Type B pancreatic cell (in vitro differentiated cells): ENCODE measurements around the gene PHC2. TPM values are rescaled to one million over a fixed set of nuclear protein-coding genes. Genes with fewer than 3 reads are reported as not detected.

Experiments used
- DNase-seq: peaks from one replicate; pipeline ENCODE4 v3.0.0; 2021; ENCODE audit warnings: mixed read lengths; ENCODE audit not compliant: unreplicated experiment; ENCODE audit errors: extremely low spot score
- H3K27ac Mint-ChIP-seq: 2 replicates; pipeline ENCODE4 v1.8.0; 2021; ENCODE audit warnings: mild to moderate bottlenecking, mixed read lengths
- H3K27me3 Mint-ChIP-seq: 2 replicates; pipeline ENCODE4 v1.8.0; 2021; ENCODE audit warnings: mixed read lengths
- H3K36me3 Mint-ChIP-seq: 2 replicates; pipeline ENCODE4 v1.8.0; 2021; ENCODE audit warnings: mixed read lengths
- H3K4me1 Mint-ChIP-seq: one replicate; pipeline ENCODE4 v1.8.0; 2021; ENCODE audit warnings: mixed read lengths; ENCODE audit not compliant: unreplicated experiment
- H3K4me3 Mint-ChIP-seq: 2 replicates; pipeline ENCODE4 v1.8.0; 2021; ENCODE audit warnings: mild to moderate bottlenecking, mixed read lengths
- H3K9me3 Mint-ChIP-seq: 2 replicates; pipeline ENCODE4 v1.8.0; 2021; ENCODE audit warnings: mixed read lengths
- total RNA-seq: library from RNA; stranded (reverse); gene quantifications from 2 replicates; pipeline ENCODE4 v1.2.1, GENCODE V29; 2021; ENCODE audit warnings: low replicate concordance
- TF ChIP-seq, protein P1 (sequence below): fragments of 200-600 bp; sonication (generic); conservative IDR thresholded peaks from 2 replicates; pipeline ENCODE4 v1.5.0; 2021; ENCODE audit warnings: antibody characterized with exemption, mild to moderate bottlenecking

PHC2 gene
- total RNA-seq, 1 donor from 2014 or later = 106 TPM

DNA sequence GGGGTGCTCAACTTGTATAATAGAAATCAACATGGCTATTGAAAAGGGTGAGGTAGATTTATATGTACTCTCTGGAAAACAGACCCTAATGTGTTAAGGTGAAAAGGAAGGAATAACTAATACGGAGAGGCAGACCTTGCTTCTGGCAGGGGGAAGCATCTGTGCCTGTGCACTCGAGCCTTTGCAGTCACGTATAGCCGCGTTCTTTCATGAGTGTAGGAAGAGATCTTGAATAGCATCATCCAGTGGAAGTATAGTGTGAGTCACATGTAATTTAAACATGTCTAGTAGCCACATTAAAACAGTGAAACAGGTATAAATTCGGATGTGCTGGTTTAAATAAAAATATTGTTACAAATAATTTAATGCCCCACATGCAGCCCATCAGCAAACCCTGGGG is 112.9 kb downstream of the PHC2 start:
- TF ChIP-seq, protein P1, sequence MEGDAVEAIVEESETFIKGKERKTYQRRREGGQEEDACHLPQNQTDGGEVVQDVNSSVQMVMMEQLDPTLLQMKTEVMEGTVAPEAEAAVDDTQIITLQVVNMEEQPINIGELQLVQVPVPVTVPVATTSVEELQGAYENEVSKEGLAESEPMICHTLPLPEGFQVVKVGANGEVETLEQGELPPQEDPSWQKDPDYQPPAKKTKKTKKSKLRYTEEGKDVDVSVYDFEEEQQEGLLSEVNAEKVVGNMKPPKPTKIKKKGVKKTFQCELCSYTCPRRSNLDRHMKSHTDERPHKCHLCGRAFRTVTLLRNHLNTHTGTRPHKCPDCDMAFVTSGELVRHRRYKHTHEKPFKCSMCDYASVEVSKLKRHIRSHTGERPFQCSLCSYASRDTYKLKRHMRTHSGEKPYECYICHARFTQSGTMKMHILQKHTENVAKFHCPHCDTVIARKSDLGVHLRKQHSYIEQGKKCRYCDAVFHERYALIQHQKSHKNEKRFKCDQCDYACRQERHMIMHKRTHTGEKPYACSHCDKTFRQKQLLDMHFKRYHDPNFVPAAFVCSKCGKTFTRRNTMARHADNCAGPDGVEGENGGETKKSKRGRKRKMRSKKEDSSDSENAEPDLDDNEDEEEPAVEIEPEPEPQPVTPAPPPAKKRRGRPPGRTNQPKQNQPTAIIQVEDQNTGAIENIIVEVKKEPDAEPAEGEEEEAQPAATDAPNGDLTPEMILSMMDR = no peak
- H3K27ac Mint-ChIP-seq = no peak overlapping the region
- H3K9me3 Mint-ChIP-seq = no peaks in the 10 kb centered on the region
- peaks cover 14% of the 10 kb centered on the region for H3K4me1 Mint-ChIP-seq
- no peak for DNase-seq
- H3K36me3 Mint-ChIP-seq = peaks cover 2% of the 10 kb centered on the region
- no peak overlapping the region for H3K4me3 Mint-ChIP-seq
- no peaks in the 10 kb centered on the region for H3K27me3 Mint-ChIP-seq

DNA sequence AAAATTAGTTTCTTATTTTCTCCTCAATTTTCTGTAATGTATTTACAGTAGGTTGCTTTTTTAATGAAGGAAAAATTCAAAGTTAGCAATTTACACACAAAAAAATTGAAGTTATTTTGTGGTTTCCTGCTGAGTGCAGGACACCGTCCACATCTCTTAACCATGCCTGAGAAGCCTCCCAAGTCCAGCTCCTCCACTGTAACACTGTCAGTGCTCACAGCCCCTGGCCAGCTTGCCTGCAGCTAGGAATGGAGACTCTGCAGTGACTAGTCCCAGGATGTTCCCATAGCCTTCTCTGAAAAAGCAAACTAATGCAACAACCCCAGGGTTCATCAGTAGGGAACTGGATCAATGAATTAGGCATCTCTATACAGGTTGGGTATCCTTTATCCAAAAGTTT is 113.5 kb downstream of the PHC2 start:
- no peak overlapping the region for H3K4me3 Mint-ChIP-seq

DNA sequence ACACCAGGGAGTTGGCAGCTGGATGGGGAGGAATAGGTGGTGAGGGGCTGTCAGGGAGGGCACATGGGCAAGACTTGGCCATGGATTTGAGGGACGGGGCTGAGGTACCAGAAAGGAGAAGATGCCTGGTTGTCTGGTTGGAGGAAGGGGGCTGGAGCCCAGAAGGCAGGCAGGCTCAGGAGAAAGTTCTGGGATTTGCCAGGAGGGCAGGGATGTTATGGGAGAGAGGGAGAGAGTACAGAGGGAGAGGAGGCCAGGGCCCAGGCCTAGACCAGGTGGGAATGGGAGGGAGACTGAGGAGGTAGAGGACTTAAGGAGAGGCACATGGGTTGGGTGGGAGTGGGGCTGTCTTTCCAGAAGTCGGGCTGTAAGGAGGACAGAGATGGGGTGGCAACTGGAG is 114.3 kb downstream of the PHC2 start:
- Mint-ChIP-seq H3K9me3 (no peaks in the 10 kb centered on the region), H3K36me3 (no peaks in the 10 kb centered on the region), H3K4me1 (peaks cover 14% of the 10 kb centered on the region), H3K27me3 (no peaks in the 10 kb centered on the region), H3K27ac (no peak overlapping the region), H3K4me3 (no peak overlapping the region)
- TF ChIP-seq, protein P1 = no peak
- no peak for DNase-seq

More for the DNA sequence above, 113.5 kb downstream of the PHC2 start:
- H3K27me3 Mint-ChIP-seq = no peaks in the 10 kb centered on the region
- no peak overlapping the region for H3K27ac Mint-ChIP-seq
- no peak for DNase-seq
- no peaks in the 10 kb centered on the region for H3K9me3 Mint-ChIP-seq
- TF ChIP-seq, protein P1 = no peak
- peaks cover 14% of the 10 kb centered on the region for H3K4me1 Mint-ChIP-seq
- H3K36me3 Mint-ChIP-seq = no peaks in the 10 kb centered on the region

DNA sequence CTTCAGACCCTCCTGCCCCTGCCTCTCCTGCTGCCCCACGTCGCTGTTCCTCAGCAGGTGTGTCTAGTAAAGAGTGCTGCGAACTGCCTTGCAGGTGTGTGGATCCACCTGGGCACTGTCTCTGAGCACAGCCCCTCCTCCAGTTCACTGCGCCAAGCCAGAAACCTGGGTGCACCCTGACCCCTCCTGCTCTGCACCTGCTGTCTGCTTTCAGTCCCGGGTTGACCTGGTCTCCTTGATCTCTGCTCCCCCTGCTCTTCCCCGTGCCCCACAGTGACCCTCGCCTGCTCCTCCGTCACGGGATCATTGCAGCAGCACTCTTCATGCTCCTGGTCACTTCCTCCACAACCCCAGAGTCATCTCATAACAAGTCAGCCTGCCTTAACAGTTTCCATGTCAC is 116.5 kb downstream of the PHC2 start:
- H3K4me3 Mint-ChIP-seq = no peak overlapping the region
- H3K27ac Mint-ChIP-seq = no peak overlapping the region
- no peaks in the 10 kb centered on the region for H3K27me3 Mint-ChIP-seq
- DNase-seq = no peak
- H3K9me3 Mint-ChIP-seq = no peaks in the 10 kb centered on the region
- TF ChIP-seq, protein P1 = no peak
- peaks cover 14% of the 10 kb centered on the region for H3K4me1 Mint-ChIP-seq
- no peaks in the 10 kb centered on the region for H3K36me3 Mint-ChIP-seq

DNA sequence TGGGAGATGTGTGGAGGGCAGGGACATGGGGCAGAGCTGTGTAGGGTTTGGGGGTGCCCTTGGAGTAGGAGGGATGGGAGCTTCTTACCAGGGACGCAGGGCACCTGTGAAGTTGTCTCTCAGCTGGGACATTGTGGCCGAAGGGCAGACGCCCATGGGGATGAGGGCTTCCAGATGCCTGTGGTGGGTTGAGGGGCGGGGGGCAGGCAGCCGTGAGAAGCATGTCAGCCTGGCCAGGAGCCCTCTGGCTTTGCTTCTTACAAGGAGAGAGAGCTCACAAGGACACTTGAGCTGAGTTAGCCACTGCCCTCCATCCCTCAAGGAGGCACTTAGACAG is 118.5 kb downstream of the PHC2 start:
- Mint-ChIP-seq H3K4me3 (no peak overlapping the region), H3K27ac (no peak overlapping the region), H3K9me3 (no peaks in the 10 kb centered on the region), H3K27me3 (no peaks in the 10 kb centered on the region), H3K4me1 (peaks cover 9% of the 10 kb centered on the region), H3K36me3 (no peaks in the 10 kb centered on the region)
- DNase-seq = no peak
- TF ChIP-seq, protein P1 = no peak
